RWPE1 (cell line): ENCODE measurements around the gene PLA2G1B.

ENCODE experiments used
- CTCF ChIA-PET: fragments of 350-600 bp; sonication (Branson Sonifier 250); formaldehyde crosslinking; extraction: SDS; loops from one replicate; lab custom pipeline; 2021; lab: Yijun Ruan, JAX
- POLR2A ChIA-PET: fragments of 400-600 bp; formaldehyde crosslinking; extraction: SDS; loops from one replicate; lab custom pipeline; 2020; ENCODE audit warnings: antibody characterized with exemption; ENCODE audit not compliant: low non-redundant PET; lab: Yijun Ruan, JAX
- DNase-seq: peaks from one replicate; pipeline ENCODE4 v3.0.0; 2012; ENCODE audit warnings: low spot score
- H3K27ac ChIP-seq: fragments of 450-650 bp; 2 replicates; pipeline ENCODE4 v1.5.1; 2017
- CTCF ChIP-seq: fragments of 450-650 bp; conservative IDR thresholded peaks from 2 replicates; pipeline ENCODE4 v1.5.1; 2017; ENCODE audit warnings: low read depth, mild to moderate bottlenecking

The PLA2G1B gene

GRCh38 chr12:120366341-120366705 is 38.7 kb upstream of the PLA2G1B start:
- no peak for TF ChIP-seq CTCF
- ChIA-PET CTCF (interaction anchor here (0.9 to 1.5 kb wide), 2 partner anchors 15 to 65 kb away, joined by 5 to 8 read pairs; partner anchors contain the start of gene SIRT4), POLR2A (no interaction called here)
- no peak for DNase-seq
- H3K27ac ChIP-seq: no peak overlapping the region

GRCh38 chr12:120365675-120366340 is 38.2 kb upstream of the PLA2G1B start:
- no peak overlapping the region for H3K27ac ChIP-seq
- no peak for DNase-seq
- TF ChIP-seq CTCF: no peak
- CTCF ChIA-PET: interaction anchor here (0.5 to 1.3 kb wide), 3 partner anchors 13 to 173 kb away, joined by 3 read pairs; no protein-coding TSS in a partner anchor
- POLR2A ChIA-PET: no interaction called here

GRCh38 chr12:120364487-120364886 is 36.9 kb upstream of the PLA2G1B start:
- no peak overlapping the region for H3K27ac ChIP-seq
- ChIA-PET POLR2A (no interaction called here), CTCF (interaction anchor here (0.7 to 1.3 kb wide), 2 partner anchors 19 to 66 kb away, joined by 3 to 4 read pairs; no protein-coding TSS in a partner anchor)
- no peak for TF ChIP-seq CTCF
- DNase-seq: no peak

GRCh38 chr12:120363274-120363855 is 35.8 kb upstream of the PLA2G1B start:
- ChIA-PET POLR2A (no interaction called here), CTCF (no interaction called here)
- TF ChIP-seq CTCF: no peak
- H3K27ac ChIP-seq: no peak overlapping the region
- DNase-seq: no peak

- DNase-seq: no peak
- TF ChIP-seq CTCF: no peak
- POLR2A ChIA-PET: no interaction called here
- H3K27ac ChIP-seq: no peak overlapping the region
- CTCF ChIA-PET: no interaction called here
Observed at GRCh38 chr12:120362516-120363273, 35.1 kb upstream of the PLA2G1B start.

GRCh38 chr12:120361506-120362208 is 34.1 kb upstream of the PLA2G1B start:
- ChIA-PET POLR2A (no interaction called here), CTCF (no interaction called here)
- no peak overlapping the region for H3K27ac ChIP-seq
- no peak for TF ChIP-seq CTCF
- peak; percentile 29 for DNase-seq
